Stomach (tissue), 9 donors: Measurements from ENCODE around the gene NFATC1. TPM values are rescaled to one million over a fixed set of nuclear protein-coding genes. Genes with fewer than 3 reads are reported as not detected.

Experiments
- DNase-seq, 2 donors: peaks; one replicate each; pipeline versions ENCODE4 v3.0.0 to v3.0.0-alpha.2; 2013 to 2019
- H3K27ac ChIP-seq, 5 donors: fragments of 200-600 bp in 4 of 5; sonication (generic) in 4 of 5; one replicate each; pipeline ENCODE4 v1.5.1; 2013 to 2019; ENCODE audit warnings: mild to moderate bottlenecking in 1 of 5, moderate library complexity in 1 of 5
- H3K27me3 ChIP-seq, 3 donors: fragments of 200-600 bp; sonication (generic); one replicate each; pipeline ENCODE4 v1.5.1; 2017 to 2019; ENCODE audit warnings: mixed run types in 1 of 3
- H3K36me3 ChIP-seq, 4 donors: fragments of 200-600 bp; sonication (generic); 1 replicate in 3 of 4; 2 replicates in 1 of 4; pipeline ENCODE4 v1.5.1; 2016 to 2019
- H3K4me1 ChIP-seq, 4 donors: fragments of 200-600 bp; sonication (generic); one replicate each; pipeline ENCODE4 v1.5.1; 2016 to 2019
- H3K4me3 ChIP-seq, 4 donors: fragments of 200-600 bp; sonication (generic) in 3 of 4; one replicate each; pipeline ENCODE4 v1.5.1; 2016 to 2019; ENCODE audit warnings: mild to moderate bottlenecking in 1 of 4
- H3K9me3 ChIP-seq, 4 donors: fragments of 200-600 bp; sonication (generic); one replicate each; pipeline ENCODE4 v1.5.1; 2016 to 2019
- CTCF ChIP-seq, 7 experiments: fragments of 450-650 bp in 4 of 7; fragments of 200-600 bp in 3 of 7; sonication (generic) in 3 of 7; IDR thresholded peaks; one replicate each; pipeline ENCODE4 v1.5.1; 2016 to 2019; ENCODE audit warnings: antibody characterized with exemption in 7 of 7, control low read depth in 2 of 7, mild to moderate bottlenecking in 1 of 7
- EP300 ChIP-seq: sonication (generic); formaldehyde crosslinking; IDR thresholded peaks from one replicate; pipeline ENCODE4 v1.6.1; 2017; ENCODE audit warnings: antibody characterized with exemption
- POLR2A ChIP-seq, 4 donors: fragments of 450-650 bp; IDR thresholded peaks; one replicate each; pipeline ENCODE4 v1.6.1; 2016; ENCODE audit warnings: antibody characterized with exemption in 4 of 4, control low read depth in 2 of 4, mild to moderate bottlenecking in 1 of 4, moderate library complexity in 1 of 4
- POLR2AphosphoS5 ChIP-seq, 3 donors: sonication (generic); formaldehyde crosslinking; IDR thresholded peaks; one replicate each; pipeline ENCODE4 v1.6.1; 2016; ENCODE audit warnings: antibody characterized with exemption in 3 of 3
- WGBS, 5 donors: extraction: QIAGEN DNeasy Blood & Tissue Kit in 3 of 5; methylation state at CpG; one replicate each; pipeline versions ENCODE4 v1.1.5 to v1.1.7; 2013 to 2018; 5-methylcytosine and 5-hydroxymethylcytosine counted together
- intact Hi-C: fragments of 100-400 bp; cut with DNase I; formaldehyde crosslinking; loops from one replicate; pipeline ENCODE4 v1.15.1; 2023; ENCODE audit warnings: low total_unique reads
- polyA plus RNA-seq, 3 donors: library from polyadenylated mRNA; stranded (reverse); fragments of 200-250 nt; gene quantifications; one replicate each; pipeline ENCODE4 v1.2.3, GENCODE V29; 2013
- total RNA-seq, 5 donors: library from RNA; depleted of rRNA; stranded (reverse); fragments of >200 nt; gene quantifications; one replicate each; pipeline versions ENCODE4 v1.1.0 to v1.2.3, GENCODE V29; 2014 to 2016
- donor health status: healthy with polysubstance abuse.
- donor health status: Bipolar disorder and iron deficiency.
- donor health status: healthy.

NFATC1 gene
- total and polyA plus RNA-seq, 8 donors: 2.6 to 14.0 (median 6.1) TPM

DNA sequence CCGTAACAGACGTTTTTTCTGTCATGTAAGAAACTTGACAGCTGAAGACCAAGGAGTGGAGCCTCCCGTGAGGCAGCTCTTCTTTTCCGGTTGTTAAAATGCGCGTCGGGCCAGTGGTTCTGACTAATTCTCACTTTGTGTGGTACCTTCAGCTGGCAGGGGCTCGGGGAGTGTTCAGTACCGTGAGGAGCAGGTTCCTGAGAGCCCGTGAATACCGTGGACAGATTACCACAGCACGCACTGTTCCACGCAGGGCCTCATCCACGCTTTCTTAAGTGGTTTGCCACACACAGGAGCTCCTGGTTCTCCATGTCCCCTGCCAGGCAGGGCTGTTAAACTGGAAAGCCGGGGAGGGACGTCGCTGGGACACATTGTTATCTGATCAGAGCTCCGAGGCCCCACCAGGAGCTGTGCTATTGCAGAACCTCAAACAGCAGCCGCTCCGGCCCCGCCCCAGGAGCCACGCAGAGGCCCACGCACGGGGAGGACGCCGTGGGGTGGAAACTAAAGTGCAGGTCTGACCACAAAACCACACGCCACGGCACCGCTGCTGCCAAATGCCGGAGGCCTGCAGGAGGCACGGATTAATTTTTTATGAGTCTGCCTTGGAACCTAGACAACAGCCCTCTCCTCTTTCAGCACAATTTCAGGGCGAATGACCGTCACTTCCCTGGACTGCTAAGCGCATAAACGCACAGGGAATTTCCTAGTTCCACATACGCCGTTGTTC is 43.3 kb downstream of the NFATC1 start:
- Histone ChIP-seq H3K9me3 (no peaks in the 10 kb centered on the region), H3K36me3 (peaks cover 6 to 25% (median 15%) of the 10 kb centered on the region in 4 donors), H3K27me3 (no peaks in the 10 kb centered on the region), H3K4me3 (no peak overlapping the region), H3K4me1 (peaks cover 0 to 10% (median 2%) of the 10 kb centered on the region in 4 donors), H3K27ac (no peak overlapping the region)
- WGBS, 5 donors: 52 to 66% (median 61%) methylated on average over 37 of the region's 37 CpGs
- intact Hi-C loops: no loop called here
- no peak for TF ChIP-seq CTCF (IDR thresholded peaks at IDR 0.05)
- TF ChIP-seq POLR2AphosphoS5 (IDR thresholded peaks at IDR 0.05): no peak
- no peak for TF ChIP-seq EP300
- TF ChIP-seq POLR2A (IDR thresholded peaks at IDR 0.05): no peak
- DNase-seq: peak in 1 of 2 donors; percentile 53

- 84 to 91% (median 87%) methylated on average over 16 of the region's 16 CpGs for WGBS, 5 donors
- Histone ChIP-seq H3K27me3 (no peaks in the 10 kb centered on the region), H3K27ac (no peak overlapping the region)
Observed at GRCh38 chr18:79439628-79440023, 43.9 kb downstream of the NFATC1 start.

GRCh38 chr18:79440316-79441110 is 44.8 kb downstream of the NFATC1 start:
- Histone ChIP-seq H3K27ac (no peak overlapping the region), H3K27me3 (no peaks in the 10 kb centered on the region), H3K4me3 (no peak overlapping the region), H3K9me3 (no peaks in the 10 kb centered on the region), H3K4me1 (peaks cover 0 to 10% (median 2%) of the 10 kb centered on the region in 4 donors), H3K36me3 (peaks cover 0 to 17% (median 4%) of the 10 kb centered on the region in 4 donors)
- intact Hi-C loops: no loop called here
- peak; percentile 64 to 65 for DNase-seq
- TF ChIP-seq POLR2AphosphoS5 (IDR thresholded peaks at IDR 0.05) (peak in 1 of 3 donors; percentile 37), EP300 (no peak)
- 57 to 67% (median 61%) methylated on average over 18 to 31 of the region's 31 CpGs for WGBS, 5 donors

More at GRCh38 chr18:79439628-79440023, 43.9 kb downstream of the NFATC1 start:
- intact Hi-C loops: no loop called here
- Histone ChIP-seq H3K4me3 (no peak overlapping the region), H3K36me3 (peaks cover 0 to 20% (median 9%) of the 10 kb centered on the region in 4 donors), H3K9me3 (no peaks in the 10 kb centered on the region), H3K4me1 (peaks cover 0 to 10% (median 2%) of the 10 kb centered on the region in 4 donors)
- TF ChIP-seq POLR2A (IDR thresholded peaks at IDR 0.05): no peak
- no peak for TF ChIP-seq POLR2AphosphoS5 (IDR thresholded peaks at IDR 0.05)
- no peak for TF ChIP-seq CTCF (IDR thresholded peaks at IDR 0.05)
- no peak for TF ChIP-seq EP300
- DNase-seq: no peak

GRCh38 chr18:79441420-79441819 is 45.7 kb downstream of the NFATC1 start:
- H3K27ac ChIP-seq: no peak overlapping the region
- peaks cover 0 to 10% (median 2%) of the 10 kb centered on the region in 4 donors for H3K4me1 ChIP-seq
- DNase-seq: no peak
- H3K9me3 ChIP-seq: no peaks in the 10 kb centered on the region
- no peak overlapping the region for H3K4me3 ChIP-seq
- intact Hi-C loops: no loop called here
- WGBS, 5 donors: 94 to 98% (median 96%) methylated on average over 11 to 16 of the region's 16 CpGs
- peaks cover 0 to 12% (median 4%) of the 10 kb centered on the region in 4 donors for H3K36me3 ChIP-seq
- TF ChIP-seq POLR2AphosphoS5 (IDR thresholded peaks at IDR 0.05): no peak
- H3K27me3 ChIP-seq: no peaks in the 10 kb centered on the region

- intact Hi-C loops: no loop called here
- Histone ChIP-seq H3K27ac (no peak overlapping the region), H3K4me1 (peaks cover 0 to 10% (median 2%) of the 10 kb centered on the region in 4 donors), H3K4me3 (no peak overlapping the region), H3K9me3 (no peaks in the 10 kb centered on the region), H3K27me3 (no peaks in the 10 kb centered on the region), H3K36me3 (peaks cover 0 to 9% (median 4%) of the 10 kb centered on the region in 4 donors)
- no peak for DNase-seq
- TF ChIP-seq CTCF (IDR thresholded peaks at IDR 0.05): no peak
- TF ChIP-seq POLR2AphosphoS5 (IDR thresholded peaks at IDR 0.05): no peak
- no peak for TF ChIP-seq POLR2A (IDR thresholded peaks at IDR 0.05)
- no peak for TF ChIP-seq EP300
- 75 to 92% (median 83%) methylated on average over 23 to 29 of the region's 29 CpGs for WGBS, 5 donors
Observed at GRCh38 chr18:79442508-79443221, 46.9 kb downstream of the NFATC1 start.
